ENCODE results near the gene FOXP1. TPM values are rescaled to one million over a fixed set of nuclear protein-coding genes. Genes with fewer than 3 reads are reported as not detected.

FOXP1 gene
- total and polyA plus RNA-seq, 2 donors (not counting 1 experiment from before 2014, with no cell fraction given): 91.1 to 508 TPM

- peak; percentile 29 for ATAC-seq (ENCODE audit: low read depth)
Observed at GRCh38 chr3:71402911-71403310, 180.6 kb downstream of the FOXP1 start.

More at GRCh38 chr3:71402911-71403310, 180.6 kb downstream of the FOXP1 start:
- peak; percentile 59 for DNase-seq
- no peaks in the 10 kb centered on the region for H3K36me3 ChIP-seq (replicated peaks in 1 of 2; ENCODE audit: control extremely low read depth in 1 of 2, control insufficient read depth in 1 of 2, extremely low read depth in 1 of 2, insufficient read depth in 2 of 2, low read length in 1 of 2)
- peak overlapping the region; percentile 21 for H3K9ac ChIP-seq (ENCODE audit: low read length)
- H3K4me1 ChIP-seq (ENCODE audit: control insufficient read depth in 2 of 2, insufficient read depth in 2 of 2, low read length in 2 of 2): peaks cover 55 to 70% of the 10 kb centered on the region in 2 donors
- Mint-ChIP-seq H3K4me1 (peaks cover 76% of the 10 kb centered on the region), H3K27ac (peak overlapping the region; percentile 83), H3K27me3 (no peaks in the 10 kb centered on the region), H3K9me3 (ENCODE audit: insufficient read depth) (no peaks in the 10 kb centered on the region), H3K4me3 (peak overlapping the region; percentile 30)
- H3K79me2 ChIP-seq (ENCODE audit: control insufficient read depth, insufficient read depth, low read length): peaks cover 92% of the 10 kb centered on the region
- H4K20me1 ChIP-seq (ENCODE audit: control insufficient read depth, insufficient read depth, low read length, poor library complexity, severe bottlenecking): no peaks in the 10 kb centered on the region
- peak overlapping the region; percentile 55 for H3K4me2 ChIP-seq (replicated peaks; ENCODE audit: low read depth, low read length, poor library complexity, severe bottlenecking)
- TF ChIP-seq CTCF (IDR thresholded peaks at IDR 0.05): no peak
- TF ChIP-seq EZH2 (IDR thresholded peaks at IDR 0.05; ENCODE audit: borderline replicate concordance, insufficient read depth, low read depth, low read length, poor library complexity, severe bottlenecking): no peak
- ChIA-PET CTCF (interaction anchor here (1.0 to 1.5 kb wide), 3 partner anchors 38 to 46 kb away, joined by 3 to 4 read pairs (median 4); no protein-coding TSS in a partner anchor), POLR2A (no interaction called here)
- no peaks in the 10 kb centered on the region for H3K9me3 ChIP-seq (ENCODE audit: control extremely low read depth in 1 of 3, control insufficient read depth in 2 of 3, insufficient read depth in 1 of 3, low read length in 2 of 3)
- WGBS (ENCODE audit: insufficient coverage): 20% methylated on average over 1 of the region's 2 CpGs
- intact Hi-C loops (cut with micrococcal nuclease): no loop called here
- no peaks in the 10 kb centered on the region for H3K27me3 ChIP-seq (replicated peaks in 1 of 4; ENCODE audit: control extremely low read depth in 1 of 4, control insufficient read depth in 3 of 4, insufficient read depth in 4 of 4, low read length in 3 of 4)
- H2AFZ ChIP-seq (ENCODE audit: insufficient read depth, low read depth, low read length, poor library complexity, severe bottlenecking): peak overlapping the region; percentile 26
- H3K4me3 ChIP-seq (ENCODE audit: control extremely low read depth in 1 of 5, extremely low read depth in 1 of 5, insufficient read depth in 1 of 5, low read depth in 2 of 5, low read length in 4 of 5): peak overlapping the region in 1 of 5 experiments; percentile 5
- H3K27ac ChIP-seq (ENCODE audit: low read length in 2 of 2): peak overlapping the region; percentile 74

All from B cell (primary cell).